CD4-positive, alpha-beta T cell (primary cell): Measurements from ENCODE around the gene RYR2. TPM values are rescaled to one million over a fixed set of nuclear protein-coding genes. Genes with fewer than 3 reads are reported as not detected.

Experiments
- ATAC-seq: fragments of 200-7000 bp; cut with Tn5 transposase; one replicate; pipeline ENCODE4 v1.10.0; 2022; ENCODE audit warnings: mild to moderate bottlenecking; ENCODE audit not compliant: poor library complexity
- CTCF ChIA-PET: fragments of 350-600 bp; sonication (Branson Sonifier 250); formaldehyde crosslinking; loops from one replicate; lab custom pipeline; 2021; ENCODE audit warnings: antibody characterized with exemption, inconsistent platforms; lab: Charles Lee
- POLR2A ChIA-PET: fragments of 350-600 bp; sonication (Branson Sonifier 250); formaldehyde crosslinking; loops from one replicate; lab custom pipeline; 2021; ENCODE audit warnings: antibody characterized with exemption, inconsistent platforms; lab: Charles Lee
- DNase-seq, 14 experiments: peaks; one replicate each; pipeline ENCODE4 v3.0.0-alpha.2; 2013 to 2020; ENCODE audit warnings: mixed read lengths in 2 of 14
- H3K27ac ChIP-seq, 2 donors: one replicate each; pipeline versions ENCODE4 v1.5.1 to v1.7.0; 2013; ENCODE audit warnings: low read length in 2 of 2, low read depth in 1 of 2, mild to moderate bottlenecking in 1 of 2
- H3K27me3 ChIP-seq, 2 experiments: 1 replicate in 1 of 2; 2 replicates in 1 of 2; pipeline versions ENCODE4 v1.6.1 to v1.7.0; 2013; ENCODE audit warnings: low read length in 2 of 2, control low read depth in 1 of 2, mild to moderate bottlenecking in 1 of 2, moderate library complexity in 1 of 2; ENCODE audit not compliant: insufficient read depth in 2 of 2, control insufficient read depth in 1 of 2
- H3K36me3 ChIP-seq: one replicate; pipeline ENCODE4 v1.6.1; 2013; ENCODE audit warnings: low read length, control low read depth; ENCODE audit not compliant: insufficient read depth
- H3K4me1 ChIP-seq: one replicate; pipeline ENCODE4 v1.6.1; 2013; ENCODE audit warnings: low read length, control low read depth; ENCODE audit not compliant: insufficient read depth
- H3K4me3 ChIP-seq: one replicate; pipeline ENCODE4 v1.5.1; 2013; ENCODE audit warnings: mild to moderate bottlenecking, low read length, moderate library complexity
- H3K9me3 ChIP-seq, 2 experiments: 1 replicate in 1 of 2; 2 replicates in 1 of 2; pipeline versions ENCODE4 v1.6.1 to v1.7.0; 2013; ENCODE audit warnings: low read length in 2 of 2, mild to moderate bottlenecking in 2 of 2, control low read depth in 1 of 2, moderate library complexity in 1 of 2; ENCODE audit not compliant: control insufficient read depth in 1 of 2, insufficient read depth in 1 of 2
- H3K27ac Mint-ChIP-seq: one replicate; pipeline ENCODE4 v1.8.0; 2020; ENCODE audit warnings: mixed read lengths
- H3K27me3 Mint-ChIP-seq: one replicate; pipeline ENCODE4 v1.8.0; 2021; ENCODE audit warnings: mixed read lengths
- H3K36me3 Mint-ChIP-seq: one replicate; pipeline ENCODE4 v1.8.0; 2021; ENCODE audit warnings: low read depth, mixed read lengths
- H3K4me1 Mint-ChIP-seq: one replicate; pipeline ENCODE4 v1.8.0; 2021; ENCODE audit warnings: low read depth, mixed read lengths
- H3K4me3 Mint-ChIP-seq: one replicate; pipeline ENCODE4 v1.8.0; 2020; ENCODE audit warnings: mild to moderate bottlenecking, mixed read lengths
- H3K9me3 Mint-ChIP-seq: one replicate; pipeline ENCODE4 v1.8.0; 2020; ENCODE audit warnings: mixed read lengths
- intact Hi-C, 2 experiments: fragments of 100-400 bp; cut with DNase I in 1 of 2; cut with micrococcal nuclease in 1 of 2; formaldehyde crosslinking; loops; one replicate each; pipeline versions ENCODE4 v1.15.1 to v1.9.0; 2023 to 2025; cut with DNase I, micrococcal nuclease
- total RNA-seq, 174 experiments: library from RNA in 2 of 174; stranded (reverse) in 2 of 174; gene quantifications; one replicate each; pipeline ENCODE4 v1.2.3 and lab custom pipeline; 2021 to 2026
- TF ChIP-seq, protein P1 (sequence below): fragments of 200-600 bp; IDR thresholded peaks from one replicate; pipeline ENCODE4 v1.8.0; 2022; ENCODE audit warnings: antibody characterized with exemption, mild to moderate bottlenecking

Gene RYR2
- total RNA-seq, 2 experiments from 2014 or later, result not detected

DNA sequence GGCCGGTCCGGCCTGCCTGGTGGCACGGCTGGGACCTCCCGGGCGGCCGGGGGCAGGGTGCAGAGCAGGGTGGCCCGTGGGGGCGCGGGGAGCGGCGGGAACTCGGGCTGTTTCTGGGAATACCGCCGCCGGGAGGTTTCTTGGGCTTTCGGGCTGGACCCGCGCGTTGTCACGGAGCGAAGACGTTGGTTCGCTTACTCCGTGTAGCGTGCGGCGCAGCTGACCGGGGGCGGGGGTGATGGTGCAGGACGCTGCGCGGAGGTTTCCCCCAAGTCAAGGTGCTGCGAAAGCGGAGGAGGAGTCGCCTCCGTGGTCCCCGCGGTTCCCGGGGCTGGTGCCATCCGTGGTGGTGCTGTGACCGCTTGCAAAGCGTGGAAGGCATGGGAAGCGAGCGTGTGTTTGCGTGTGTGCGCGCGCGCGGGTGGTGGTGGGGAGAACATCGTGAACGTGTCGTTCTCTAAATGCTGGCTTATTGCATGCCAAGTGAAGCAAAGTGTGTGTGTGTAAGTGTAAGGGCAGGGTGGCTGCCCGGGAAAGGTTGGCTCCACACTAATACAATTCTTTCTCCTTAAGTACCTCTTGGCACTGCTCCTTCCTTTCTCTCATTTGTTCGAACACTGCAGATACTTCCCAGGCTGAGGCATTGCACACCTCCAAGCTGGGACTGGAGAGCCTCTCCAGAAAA, 1.1 kb downstream of the RYR2 start:
- ChIA-PET CTCF (interaction anchor here (1.1 kb wide), 1 partner anchor 18 kb away, joined by 3 read pairs; no protein-coding TSS in a partner anchor), POLR2A (no interaction called here)
- ATAC-seq (no peak), DNase-seq (no peak)
- Histone ChIP-seq H3K27ac (no peak overlapping the region), H3K4me3 (no peak overlapping the region), H3K36me3 (no peaks in the 10 kb centered on the region), H3K27me3 (peaks cover 28 to 52% of the 10 kb centered on the region in 2 experiments), H3K4me1 (no peaks in the 10 kb centered on the region), H3K9me3 (peaks cover 0 to 6% of the 10 kb centered on the region in 2 experiments)
- intact Hi-C loops, result no loop called here
- Mint-ChIP-seq H3K27ac (no peak overlapping the region), H3K4me3 (no peak overlapping the region), H3K36me3 (no peaks in the 10 kb centered on the region), H3K9me3 (no peaks in the 10 kb centered on the region), H3K27me3 (peaks cover 42% of the 10 kb centered on the region), H3K4me1 (peaks cover 14% of the 10 kb centered on the region)
- TF ChIP-seq, protein P1, sequence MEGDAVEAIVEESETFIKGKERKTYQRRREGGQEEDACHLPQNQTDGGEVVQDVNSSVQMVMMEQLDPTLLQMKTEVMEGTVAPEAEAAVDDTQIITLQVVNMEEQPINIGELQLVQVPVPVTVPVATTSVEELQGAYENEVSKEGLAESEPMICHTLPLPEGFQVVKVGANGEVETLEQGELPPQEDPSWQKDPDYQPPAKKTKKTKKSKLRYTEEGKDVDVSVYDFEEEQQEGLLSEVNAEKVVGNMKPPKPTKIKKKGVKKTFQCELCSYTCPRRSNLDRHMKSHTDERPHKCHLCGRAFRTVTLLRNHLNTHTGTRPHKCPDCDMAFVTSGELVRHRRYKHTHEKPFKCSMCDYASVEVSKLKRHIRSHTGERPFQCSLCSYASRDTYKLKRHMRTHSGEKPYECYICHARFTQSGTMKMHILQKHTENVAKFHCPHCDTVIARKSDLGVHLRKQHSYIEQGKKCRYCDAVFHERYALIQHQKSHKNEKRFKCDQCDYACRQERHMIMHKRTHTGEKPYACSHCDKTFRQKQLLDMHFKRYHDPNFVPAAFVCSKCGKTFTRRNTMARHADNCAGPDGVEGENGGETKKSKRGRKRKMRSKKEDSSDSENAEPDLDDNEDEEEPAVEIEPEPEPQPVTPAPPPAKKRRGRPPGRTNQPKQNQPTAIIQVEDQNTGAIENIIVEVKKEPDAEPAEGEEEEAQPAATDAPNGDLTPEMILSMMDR, result no peak

DNA sequence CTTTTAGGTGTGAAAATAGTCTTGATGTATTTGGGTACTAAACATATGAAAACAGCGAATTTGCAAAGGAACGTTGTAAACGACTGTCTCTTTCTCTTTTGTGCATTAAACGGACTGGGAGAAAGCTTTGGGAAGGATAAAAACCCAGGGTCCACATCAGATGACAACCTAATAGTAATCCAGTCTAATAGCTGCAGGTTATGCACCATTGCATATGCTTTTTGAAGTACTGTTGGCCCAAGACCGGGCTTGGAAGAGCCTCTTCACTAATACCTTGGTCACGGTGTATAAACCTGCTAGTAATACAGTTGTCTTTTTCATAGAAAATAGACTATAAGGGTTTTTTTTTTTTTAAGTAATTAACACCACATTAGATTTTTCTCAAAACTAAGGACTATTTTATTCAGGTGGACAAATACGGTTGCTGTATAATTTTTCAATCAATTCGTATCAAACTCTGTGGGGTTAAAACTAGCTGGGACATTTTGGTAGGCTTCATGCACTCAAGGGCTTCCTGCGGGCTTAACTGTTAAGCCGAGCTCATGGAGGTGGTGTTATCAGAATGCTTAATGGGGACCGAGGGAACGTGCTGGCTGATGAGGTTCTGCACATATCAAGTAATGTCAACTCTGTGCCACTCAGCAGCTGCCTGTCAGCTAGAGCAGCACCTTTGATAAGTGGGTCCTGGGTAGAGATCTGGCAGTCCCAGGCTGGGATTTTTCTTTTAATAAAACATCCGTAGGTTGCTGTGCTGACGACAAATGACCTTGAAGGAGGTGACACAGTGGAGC, 2.1 kb downstream of the RYR2 start:
- H3K4me3 Mint-ChIP-seq, result no peak overlapping the region
- peaks cover 0 to 6% of the 10 kb centered on the region in 2 experiments for H3K9me3 ChIP-seq
- H3K27ac Mint-ChIP-seq, result no peak overlapping the region
- no peak overlapping the region for H3K4me3 ChIP-seq
- H3K4me1 ChIP-seq, result no peaks in the 10 kb centered on the region
- CTCF ChIA-PET, result interaction anchor here (1.1 kb wide), 1 partner anchor 17 kb away, joined by 3 read pairs; no protein-coding TSS in a partner anchor
- H3K9me3 Mint-ChIP-seq, result no peaks in the 10 kb centered on the region
- TF ChIP-seq, protein P1, result no peak
- no peaks in the 10 kb centered on the region for H3K36me3 ChIP-seq
- H3K27ac ChIP-seq, result no peak overlapping the region
- H3K36me3 Mint-ChIP-seq, result no peaks in the 10 kb centered on the region
- peaks cover 42% of the 10 kb centered on the region for H3K27me3 Mint-ChIP-seq
- no peak for ATAC-seq
- intact Hi-C loops, result no loop called here
- H3K27me3 ChIP-seq, result peaks cover 28 to 42% of the 10 kb centered on the region in 2 experiments
- POLR2A ChIA-PET, result interaction anchor here (0.7 kb wide), 1 partner anchor 23 kb away, joined by 3 read pairs; no protein-coding TSS in a partner anchor
- DNase-seq, result no peak
- H3K4me1 Mint-ChIP-seq, result peaks cover 14% of the 10 kb centered on the region

DNA sequence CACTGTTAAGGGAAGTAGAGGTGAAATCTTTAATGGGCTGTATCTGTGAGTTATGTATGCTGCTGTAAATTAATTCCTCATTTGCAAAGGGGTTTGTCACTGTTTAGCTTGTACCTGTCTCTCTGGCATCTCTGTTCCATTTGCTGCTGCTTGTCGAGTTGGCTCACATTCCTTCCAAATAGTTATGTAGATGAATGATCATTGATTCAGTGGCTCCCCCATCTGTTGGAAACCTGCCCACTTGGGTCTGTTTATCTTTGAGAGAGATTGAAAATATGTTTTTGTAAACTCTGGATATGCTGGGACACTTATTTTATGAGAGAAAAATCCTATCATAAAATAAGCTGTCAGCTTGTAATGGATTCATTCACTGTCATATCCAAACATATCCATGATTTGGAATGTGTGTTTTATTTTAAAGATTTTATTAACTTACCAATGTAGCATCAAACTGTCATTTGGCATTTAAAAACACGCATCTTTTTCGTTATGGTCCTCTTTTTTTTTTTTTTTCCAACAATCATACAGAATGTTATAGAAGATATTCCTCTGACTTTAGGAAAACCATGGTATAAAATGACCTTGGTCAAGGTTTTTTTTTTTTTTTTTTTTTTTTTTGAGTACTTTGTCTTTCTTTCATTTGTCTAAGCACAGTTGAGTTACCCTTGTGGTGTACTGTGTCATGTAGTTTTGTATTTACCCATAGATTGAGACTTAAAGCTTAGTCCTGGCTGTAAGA, 3.5 kb downstream of the RYR2 start:
- Mint-ChIP-seq H3K9me3 (no peaks in the 10 kb centered on the region), H3K4me3 (no peak overlapping the region), H3K27ac (no peak overlapping the region), H3K36me3 (no peaks in the 10 kb centered on the region), H3K27me3 (peaks cover 38% of the 10 kb centered on the region), H3K4me1 (peaks cover 14% of the 10 kb centered on the region)
- CTCF ChIA-PET, result no interaction called here
- TF ChIP-seq, protein P1, result no peak
- no peak for DNase-seq
- Histone ChIP-seq H3K4me3 (no peak overlapping the region), H3K27me3 (peaks cover 30 to 39% of the 10 kb centered on the region in 2 experiments), H3K36me3 (no peaks in the 10 kb centered on the region), H3K27ac (no peak overlapping the region), H3K4me1 (no peaks in the 10 kb centered on the region), H3K9me3 (peaks cover 0 to 6% of the 10 kb centered on the region in 2 experiments)
- intact Hi-C loops, result no loop called here
- POLR2A ChIA-PET, result interaction anchor here (0.7 kb wide), 1 partner anchor 28 kb away, joined by 4 read pairs; no protein-coding TSS in a partner anchor
- no peak for ATAC-seq
